Activated CD4-positive, alpha-beta T cell treated with anti-CD3 and anti-CD28 coated beads, Interleukin-2, amount 50 U/mL, for 16 hours (primary cell): ENCODE results near the gene DHRS13.

Experiments used
- DNase-seq: peaks from one replicate; pipeline ENCODE4 v3.0.0-alpha.2; 2020

Gene DHRS13, protein sequence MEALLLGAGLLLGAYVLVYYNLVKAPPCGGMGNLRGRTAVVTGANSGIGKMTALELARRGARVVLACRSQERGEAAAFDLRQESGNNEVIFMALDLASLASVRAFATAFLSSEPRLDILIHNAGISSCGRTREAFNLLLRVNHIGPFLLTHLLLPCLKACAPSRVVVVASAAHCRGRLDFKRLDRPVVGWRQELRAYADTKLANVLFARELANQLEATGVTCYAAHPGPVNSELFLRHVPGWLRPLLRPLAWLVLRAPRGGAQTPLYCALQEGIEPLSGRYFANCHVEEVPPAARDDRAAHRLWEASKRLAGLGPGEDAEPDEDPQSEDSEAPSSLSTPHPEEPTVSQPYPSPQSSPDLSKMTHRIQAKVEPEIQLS

DNA sequence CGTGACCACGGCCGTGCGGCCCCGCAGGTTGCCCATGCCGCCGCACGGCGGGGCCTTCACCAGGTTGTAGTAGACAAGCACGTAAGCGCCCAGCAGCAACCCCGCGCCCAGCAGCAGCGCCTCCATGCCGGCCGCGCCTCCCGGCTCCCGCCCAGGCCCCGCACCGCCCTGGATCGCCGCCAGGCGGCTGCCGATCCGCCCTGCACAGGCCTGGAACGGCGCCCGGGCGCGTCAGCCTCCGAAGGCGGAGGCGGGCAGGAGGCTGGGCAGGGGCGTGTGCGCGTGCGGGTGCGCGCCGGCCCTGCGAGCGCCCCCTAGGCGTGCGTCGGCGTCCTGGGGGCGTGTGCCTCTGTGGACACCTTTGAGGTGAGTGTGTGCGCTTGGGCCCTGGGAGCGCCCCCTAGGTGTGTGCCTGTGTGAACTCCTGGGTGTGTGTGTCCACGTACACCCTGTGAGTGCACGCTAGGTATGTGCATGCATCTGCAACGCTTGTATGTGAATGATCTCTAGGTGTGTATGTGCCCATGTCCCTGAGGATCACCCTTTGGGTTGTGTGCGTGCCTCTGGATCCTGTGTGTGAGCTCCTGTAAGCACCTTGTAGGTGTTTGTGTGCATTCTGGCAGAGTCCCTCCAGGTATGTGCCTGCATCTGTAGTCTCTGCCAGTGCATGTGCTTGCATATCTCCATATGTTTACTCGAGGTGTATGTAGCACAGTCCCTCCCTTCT is at the start of gene DHRS13:
TSS of gene DHRS13 (minus strand) at position 261 of the 727 bp plus-strand sequence. CDS start at position 126, 135 bp downstream.
- DNase-seq = peak; percentile 96

DNA sequence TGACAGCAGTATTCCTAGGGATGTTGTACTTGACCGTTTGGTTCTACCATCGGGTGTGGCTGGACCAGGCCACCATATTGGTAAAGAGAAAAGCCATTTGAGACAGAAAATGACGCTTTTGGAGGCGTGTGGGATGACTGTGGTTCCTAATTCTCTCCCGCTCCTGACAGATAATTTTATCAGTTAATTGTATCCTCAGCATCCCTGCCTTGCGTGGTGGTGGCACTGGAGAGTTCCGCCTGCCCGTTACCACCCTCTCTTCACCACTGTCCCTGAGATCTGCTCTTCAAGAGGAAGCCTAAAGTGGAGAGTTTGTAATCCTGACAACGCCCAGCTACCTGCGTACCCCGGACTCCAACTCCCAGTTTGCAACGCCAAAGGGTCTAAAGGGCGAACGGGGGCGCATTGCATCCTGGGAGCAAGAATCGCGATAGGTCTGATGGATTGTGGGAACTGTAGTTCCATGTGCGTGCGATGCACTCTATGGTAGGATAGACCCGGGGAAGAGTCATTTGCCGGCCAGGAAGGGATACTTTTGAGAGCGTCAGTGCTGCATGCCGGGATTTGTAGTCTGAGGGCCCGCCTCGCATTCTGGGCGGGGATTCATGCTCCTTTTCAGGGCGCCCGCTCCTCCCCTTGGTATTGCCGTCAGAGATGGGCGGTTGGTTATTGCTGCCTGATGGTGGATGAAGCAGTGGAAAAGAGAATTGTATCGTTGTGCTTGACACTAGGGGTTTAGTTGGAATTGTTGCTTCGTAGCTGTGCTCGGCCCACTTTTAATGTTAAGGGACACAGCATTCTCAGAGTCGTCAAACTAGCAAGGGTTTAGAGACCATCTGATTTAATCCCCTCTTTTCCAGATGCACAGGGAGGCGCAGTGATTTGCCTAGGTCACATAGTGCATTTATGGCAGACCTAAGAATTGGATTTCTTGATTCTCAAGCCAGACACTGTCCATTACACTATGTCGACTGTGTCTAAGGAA is 49.4 kb upstream of the DHRS13 start:
- DNase-seq = peak; percentile 99

DNA sequence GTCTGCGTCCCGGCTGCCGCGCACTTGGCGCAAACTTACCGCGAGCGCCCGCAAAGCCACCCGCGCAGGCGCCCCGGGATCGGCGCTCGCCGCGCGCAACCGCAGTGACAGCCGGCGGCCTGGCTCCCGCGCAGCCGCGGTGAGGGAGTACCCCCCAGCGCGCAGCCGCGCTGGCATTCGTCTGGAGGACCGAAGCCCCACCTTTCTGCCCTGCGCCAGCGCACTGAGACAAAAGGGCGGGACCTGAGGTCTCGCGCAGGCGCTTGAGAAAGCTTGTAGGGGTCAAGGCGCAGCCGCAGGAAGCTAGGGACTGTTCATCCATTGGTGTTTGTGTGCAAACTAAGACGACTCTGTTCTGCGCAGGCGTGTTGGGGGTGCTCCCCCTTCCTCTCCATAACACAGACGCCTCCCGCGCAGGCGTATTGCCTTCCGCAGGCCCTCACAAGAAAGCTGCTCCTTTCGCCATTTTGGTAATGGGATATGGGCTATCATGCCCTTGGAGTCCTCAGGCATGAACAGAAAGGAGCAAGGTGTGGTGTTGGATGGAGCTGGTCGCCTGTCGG is 48.6 kb upstream of the DHRS13 start, which contains the start of gene PHF12:
TSS of gene PHF12 (minus strand) at position 91 of the 563 bp plus-strand sequence. CDS start 558 bp downstream, outside the sequence.
- peak; percentile 100 for DNase-seq

DNA sequence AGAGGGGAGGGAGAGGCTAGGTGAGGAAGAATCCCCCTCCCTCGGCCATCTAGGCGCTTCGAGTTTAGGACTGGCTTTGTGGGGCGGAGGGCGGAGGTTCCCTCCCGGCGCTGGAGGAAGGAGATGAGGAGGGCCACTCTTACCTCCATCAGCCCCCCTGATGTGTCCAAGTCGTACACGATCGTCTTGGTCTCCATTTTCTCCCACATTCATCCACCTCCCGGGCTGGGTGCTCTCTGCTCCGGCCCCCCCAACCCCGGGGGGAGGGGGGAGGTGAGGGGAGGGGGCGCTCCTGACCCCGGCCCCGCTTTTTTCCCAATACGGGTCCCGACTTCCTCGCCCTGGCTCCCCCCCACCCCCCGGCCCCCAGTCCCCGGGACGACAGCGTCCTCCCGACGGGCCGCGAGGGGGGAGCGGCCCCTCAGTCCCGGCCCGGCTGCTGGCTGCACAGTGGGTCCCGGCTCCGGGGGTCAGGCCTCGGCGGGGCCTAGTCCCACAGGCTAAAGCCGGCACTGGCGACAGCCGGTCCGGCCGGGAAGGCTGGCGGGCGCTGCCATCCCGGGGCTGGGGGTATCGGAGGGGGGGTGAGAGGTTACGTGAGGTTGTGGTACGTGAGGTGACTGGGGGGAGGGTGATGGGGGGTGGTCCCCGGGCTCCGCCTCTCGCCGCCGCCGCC is 48.0 kb upstream of the DHRS13 start:
- no peak for DNase-seq

DNA sequence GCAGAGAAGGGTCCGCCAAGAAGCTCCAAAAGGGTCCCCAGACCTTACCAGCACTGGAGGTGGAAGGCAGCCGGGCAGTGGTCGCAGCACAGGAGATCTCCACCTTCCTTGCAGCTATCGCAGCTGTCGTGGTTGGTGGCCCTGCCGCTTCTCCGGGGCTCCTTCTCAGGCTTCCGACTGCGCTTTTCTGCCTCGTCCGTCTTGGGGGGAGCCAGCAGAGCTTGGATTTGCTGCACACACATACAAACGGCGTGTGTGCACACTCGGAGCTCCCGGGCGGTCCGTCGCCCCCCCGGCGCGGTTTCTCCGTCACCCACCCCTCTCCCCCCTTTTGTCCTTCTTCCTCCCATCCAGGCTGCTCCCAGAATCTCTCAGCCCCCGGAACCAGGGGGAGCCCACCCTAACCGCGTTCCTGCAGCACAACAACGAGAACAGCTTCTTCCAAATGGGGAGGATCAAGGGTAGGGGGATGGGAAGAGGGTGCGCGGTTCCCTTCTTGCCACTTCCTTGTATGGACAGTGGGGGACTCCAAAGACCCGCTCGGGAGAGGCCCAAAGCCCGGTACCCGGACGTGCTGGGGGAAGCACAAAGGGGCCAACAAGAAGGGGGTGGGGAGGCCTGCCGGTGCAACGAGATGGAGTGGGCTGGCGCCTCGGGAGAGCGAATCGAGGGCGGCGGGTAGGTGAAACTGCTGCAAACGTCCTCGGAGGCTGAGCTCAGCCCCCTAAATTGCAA is 47.3 kb upstream of the DHRS13 start:
- peak; percentile 54 for DNase-seq

DNA sequence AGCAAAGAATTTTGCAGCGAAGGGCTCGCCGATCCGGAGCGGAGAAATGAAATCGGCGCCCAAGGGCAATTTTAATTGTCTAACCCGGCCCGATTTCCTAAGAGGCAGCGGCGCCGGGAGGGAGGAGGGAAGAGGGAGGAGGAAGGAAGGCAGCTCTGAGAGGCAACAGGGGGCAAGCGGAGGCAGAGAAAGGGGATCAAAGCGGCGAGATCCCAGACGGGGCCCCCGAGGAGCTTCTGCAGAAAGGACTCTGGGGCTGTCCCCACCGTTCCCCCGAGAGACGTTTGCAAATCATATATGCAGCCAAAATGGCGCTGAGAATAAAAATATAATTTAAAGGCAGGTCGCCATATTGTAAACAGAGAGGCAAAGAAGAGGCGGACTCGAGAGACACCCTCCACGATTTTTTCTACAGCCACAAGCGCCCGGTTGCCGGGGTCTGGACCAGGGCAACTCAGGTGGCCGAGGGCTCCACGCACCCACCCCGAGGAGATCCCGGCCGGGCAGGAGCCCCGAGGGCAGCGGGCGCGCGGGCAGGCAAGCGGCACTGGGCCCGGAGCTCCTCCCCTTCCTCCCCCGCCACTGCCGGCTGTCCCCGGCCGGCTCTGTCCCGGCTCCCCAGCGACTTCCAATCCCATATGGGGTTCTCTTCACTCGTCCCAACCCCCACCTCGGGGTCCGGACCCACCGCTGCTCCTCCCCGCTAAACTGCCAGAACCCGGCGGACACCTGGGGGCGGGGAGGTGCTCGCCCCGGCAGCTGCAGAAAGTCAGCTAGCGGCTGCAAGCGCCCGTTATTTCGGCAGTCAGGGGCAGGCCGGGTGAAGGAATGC is 46.5 kb upstream of the DHRS13 start:
- DNase-seq = peak; percentile 53

DNA sequence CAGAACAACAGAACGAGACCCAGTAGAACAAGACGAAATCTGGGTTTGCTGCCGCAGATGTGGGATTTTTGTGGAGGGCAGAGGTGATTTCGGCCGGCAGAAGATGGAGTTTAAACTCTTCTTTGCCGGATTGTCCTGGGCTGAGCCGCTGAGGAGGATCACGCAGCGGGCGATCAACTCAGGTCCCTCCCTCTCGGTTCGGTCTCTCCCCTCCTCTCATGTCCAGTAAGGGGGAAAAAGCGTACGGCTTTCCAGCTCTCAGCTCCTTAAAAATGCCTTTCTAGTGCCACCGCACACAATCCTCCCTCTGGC is 46.0 kb upstream of the DHRS13 start:
- no peak for DNase-seq

DNA sequence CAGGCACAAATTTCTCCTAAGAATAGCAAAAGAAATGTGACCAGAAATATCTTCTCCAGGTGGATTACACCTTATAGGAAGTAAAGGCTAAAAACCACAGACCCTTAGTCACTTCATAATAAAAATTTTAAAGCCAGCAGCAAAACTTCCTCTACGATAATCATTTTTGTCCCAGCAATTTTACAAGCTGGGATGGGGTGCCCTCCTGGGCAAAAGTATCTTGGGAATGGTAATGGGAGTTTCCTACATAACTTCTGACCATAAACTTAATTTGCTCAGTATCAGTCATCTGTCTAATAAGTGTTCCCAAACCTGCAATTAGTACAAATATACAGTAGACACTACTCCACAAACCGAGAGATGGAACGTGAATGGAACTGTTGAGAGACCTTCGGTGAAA is 45.5 kb upstream of the DHRS13 start:
- DNase-seq = no peak

DNA sequence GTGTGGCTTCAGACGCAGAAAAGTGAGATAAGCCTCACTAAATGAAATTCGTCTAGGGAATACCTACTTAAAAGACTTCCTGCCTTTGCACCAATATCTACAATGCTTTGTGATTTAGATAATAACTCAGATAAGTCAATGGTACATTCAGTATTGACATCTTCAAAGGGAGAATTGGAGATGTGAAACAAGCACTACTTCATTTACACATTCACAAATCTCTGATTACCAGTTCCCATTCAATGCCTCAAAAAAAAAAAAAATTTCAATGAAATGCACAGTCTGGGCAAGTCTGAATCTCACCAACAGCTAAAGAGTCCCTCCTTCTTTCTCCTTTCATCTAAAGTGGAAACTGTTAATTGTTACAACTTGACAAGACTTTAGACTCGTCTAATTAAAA is 44.8 kb upstream of the DHRS13 start:
- no peak for DNase-seq

DNA sequence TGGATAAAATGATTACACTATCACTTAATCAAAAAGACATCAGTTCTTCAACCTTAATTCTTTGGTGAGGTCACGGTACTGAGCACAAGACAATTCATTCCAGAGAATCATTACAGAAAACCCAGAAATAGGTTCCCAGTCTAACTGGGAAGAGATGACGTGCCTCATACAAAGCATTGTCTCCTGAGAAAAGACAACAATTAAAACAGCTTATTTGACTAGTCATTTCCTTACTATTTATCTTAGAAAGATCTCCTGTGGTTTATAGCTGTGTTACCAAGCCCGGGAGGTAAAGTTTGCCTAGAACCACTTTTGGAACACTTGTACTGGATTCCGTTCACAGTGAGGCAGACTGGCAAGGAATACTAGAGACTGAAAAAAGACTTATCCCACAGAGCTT is 43.4 kb upstream of the DHRS13 start:
- peak; percentile 62 for DNase-seq

DNA sequence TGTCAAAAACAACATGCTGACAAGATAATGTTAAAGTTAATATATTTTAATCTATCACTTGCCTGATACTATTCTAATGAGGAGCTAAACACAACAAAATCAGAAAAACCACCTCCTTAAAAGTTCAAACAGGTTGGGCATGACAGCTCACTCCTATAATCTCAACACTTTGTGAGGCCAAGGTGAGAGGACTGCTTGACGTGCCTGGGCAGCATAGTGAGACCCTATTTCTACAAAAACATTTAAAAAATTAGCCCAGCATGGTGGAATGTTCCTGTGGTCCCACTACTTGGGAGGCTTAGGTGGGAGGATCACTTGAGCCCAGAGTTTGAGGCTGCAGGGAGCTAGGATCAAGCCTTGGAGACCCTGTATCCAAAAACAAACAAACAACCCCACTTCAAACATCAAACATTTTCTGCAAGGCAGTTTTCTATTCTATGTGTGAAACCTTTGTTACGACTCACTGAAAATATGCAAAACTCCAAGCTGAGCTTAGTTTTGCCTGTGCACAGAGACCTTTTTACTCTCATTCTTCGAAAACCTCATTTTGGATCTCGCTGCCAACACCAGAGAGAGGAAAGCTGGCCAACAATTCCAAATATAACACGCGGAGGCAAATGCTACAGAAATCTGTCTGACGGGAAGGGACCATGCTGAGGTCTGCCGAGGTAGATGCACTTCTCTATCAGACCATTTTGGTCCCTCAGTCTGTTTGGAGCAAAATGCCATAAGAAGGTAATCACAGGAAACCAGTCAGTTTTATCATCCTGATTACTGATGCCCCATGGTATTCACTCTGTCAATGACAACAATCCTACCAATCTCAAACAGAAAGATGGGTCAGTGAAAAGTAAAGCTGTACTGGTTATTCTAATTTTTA is 42.2 kb upstream of the DHRS13 start:
- no peak for DNase-seq

DNA sequence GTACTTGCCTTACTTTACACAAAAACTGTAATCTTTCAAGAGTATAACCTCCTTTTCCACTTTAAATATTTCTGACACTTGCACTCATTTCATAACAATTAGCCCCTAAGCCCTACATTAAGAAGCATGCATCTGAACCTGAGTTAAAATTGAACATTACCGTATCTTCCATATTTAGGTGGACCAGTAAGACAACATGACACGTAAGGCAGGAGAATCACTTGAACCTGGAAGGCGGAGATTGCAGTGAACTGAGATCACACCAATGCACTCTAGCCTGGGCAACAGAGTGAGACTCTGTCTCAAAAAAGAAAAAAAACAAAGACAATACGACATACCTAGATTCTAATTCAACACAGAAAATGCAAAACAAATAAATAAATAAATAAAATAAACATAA is 41.5 kb upstream of the DHRS13 start:
- DNase-seq = no peak

DNA sequence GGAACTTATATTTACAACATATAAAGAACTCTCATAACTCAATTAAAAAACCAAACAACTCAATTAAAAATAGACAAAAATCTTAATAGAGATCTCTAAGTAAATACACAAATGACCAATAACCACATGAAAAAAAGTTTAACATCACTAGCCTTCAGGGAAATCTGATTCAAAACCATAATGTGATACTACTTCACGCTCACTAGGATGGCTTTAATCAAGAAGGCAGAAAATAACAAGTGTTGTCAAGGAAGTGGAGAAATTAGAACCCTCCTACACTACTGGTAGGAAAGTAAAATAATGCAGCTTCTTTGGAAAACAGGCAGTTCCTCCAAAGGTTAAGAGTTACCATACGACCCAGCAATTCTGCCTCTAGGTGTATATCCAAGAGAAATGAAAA is 40.0 kb upstream of the DHRS13 start:
- DNase-seq = no peak

DNA sequence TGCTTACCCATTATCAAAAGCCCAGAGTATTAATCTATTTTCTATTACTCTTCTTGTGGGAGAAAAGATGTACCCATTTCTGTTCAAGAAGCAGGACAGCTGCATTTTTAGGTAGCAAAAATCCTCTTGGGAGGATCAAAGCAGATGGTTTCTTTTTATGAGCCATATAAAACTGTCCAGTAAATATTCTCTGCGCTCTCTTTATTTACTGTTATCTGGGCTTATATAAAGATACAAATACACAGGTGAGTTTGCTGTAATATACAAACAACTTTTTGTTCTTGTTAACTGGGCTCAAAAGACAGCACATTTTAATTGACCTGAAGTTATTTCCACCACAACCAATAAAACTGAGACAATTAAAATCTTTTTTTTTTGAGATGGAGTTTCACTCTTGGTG is 38.4 kb upstream of the DHRS13 start:
- no peak for DNase-seq

DNA sequence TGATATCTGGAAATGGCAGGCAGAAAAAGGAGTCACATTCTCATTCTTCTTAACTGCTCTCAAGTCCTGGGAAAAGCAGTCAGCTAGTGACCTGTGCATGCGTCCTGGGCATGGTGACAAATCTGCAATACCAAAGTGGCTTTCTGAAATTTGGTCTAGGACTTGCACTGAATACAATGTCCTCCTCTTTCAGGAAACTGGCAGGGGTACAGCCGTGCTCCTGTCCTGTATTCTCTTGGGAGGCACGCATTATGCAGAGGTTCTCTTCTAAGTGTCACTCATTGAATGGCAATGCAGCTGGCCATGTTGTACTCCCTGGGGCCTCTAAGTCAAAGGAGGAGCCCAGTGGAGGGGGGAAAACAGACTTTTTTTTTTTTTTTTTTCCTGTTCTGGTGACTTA is 37.8 kb upstream of the DHRS13 start:
- no peak for DNase-seq

DNA sequence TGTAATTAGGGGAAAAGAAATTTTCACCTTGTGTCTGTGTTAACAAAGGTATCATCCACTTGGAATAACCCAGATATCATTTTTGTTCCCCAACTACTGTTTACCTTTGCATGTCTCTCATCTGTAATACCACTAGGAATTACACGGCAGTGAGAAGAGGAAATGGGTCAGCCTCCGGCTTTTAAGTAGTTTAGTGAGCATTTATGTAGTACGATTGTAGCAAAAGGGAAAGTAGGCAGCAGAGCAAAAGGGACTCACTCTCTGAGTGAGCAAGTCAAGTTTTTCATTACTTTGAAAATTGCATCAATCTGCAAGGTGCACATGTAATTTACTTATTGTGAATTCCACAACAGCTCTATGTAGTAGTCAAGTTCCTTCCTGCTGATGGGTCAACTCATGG is 37.3 kb upstream of the DHRS13 start:
- DNase-seq = no peak

DNA sequence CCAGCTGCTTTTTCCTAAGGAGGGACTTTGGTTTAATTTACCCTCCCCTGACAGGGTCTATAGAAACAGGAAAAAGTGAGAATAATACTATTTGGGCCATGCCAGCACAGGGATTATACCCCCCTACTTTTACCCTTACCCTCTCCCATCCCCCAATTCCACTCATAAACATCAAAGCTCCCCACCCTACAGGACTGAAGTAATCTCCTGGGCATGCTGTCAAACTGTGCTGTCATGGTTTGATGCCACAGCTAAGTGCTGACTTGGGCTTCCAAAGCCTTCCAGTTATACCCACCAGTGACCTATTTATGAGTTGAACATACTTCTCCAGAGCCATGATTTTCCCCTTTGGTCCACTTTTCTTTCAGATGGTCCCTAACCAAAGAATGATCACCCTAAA is 35.7 kb upstream of the DHRS13 start:
- DNase-seq = no peak

DNA sequence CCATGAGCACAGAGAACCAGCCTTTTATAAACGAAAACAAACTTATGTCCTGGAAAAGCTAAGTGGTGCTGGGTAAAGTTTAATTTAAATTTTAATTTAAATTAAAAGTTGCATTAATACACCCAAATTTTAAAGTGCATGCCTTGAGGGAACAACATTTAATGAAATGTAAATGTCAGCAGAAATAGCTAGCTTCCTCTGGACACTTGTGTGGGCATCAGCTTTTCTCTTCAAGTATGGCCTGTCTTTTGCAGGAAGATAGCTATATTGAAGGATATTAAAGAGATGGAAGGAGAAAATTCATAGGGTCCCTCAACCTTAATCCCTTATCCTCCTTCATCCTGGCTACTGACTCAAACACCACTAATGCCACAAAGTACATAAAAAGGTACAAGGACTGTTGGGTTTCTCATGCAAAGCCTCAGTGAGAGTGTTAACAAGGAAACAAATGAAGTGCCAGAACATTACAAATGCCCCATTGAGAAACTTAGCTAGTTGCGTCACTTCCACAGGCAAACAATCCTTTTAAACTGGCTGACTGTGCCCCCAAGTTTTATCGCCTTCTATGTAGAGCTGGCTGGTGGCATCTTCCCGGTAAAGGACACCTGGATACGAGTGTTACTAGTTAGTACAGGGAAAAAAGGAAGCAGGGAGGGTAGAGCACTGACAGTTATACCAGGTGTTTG is 34.3 kb upstream of the DHRS13 start:
- DNase-seq = no peak
